GM12875 (cell line): Measurements from ENCODE around the gene ITGA6.
"Not testable (repeated sequence)": the region's sequence is repeated elsewhere in the genome, so short reads cannot be mapped to it uniquely, and the experiment has no call there.

Experiments used
- H3K4me3 ChIP-seq: one replicate; pipeline ENCODE4 v1.5.1; 2011; ENCODE audit warnings: low read depth, low read length, control low read depth
- CTCF ChIP-seq: IDR thresholded peaks from 2 replicates; pipeline ENCODE4 v1.5.1; 2011; ENCODE audit warnings: low read depth, mild to moderate bottlenecking, control low read depth, inconsistent platforms, low read length, moderate library complexity, borderline replicate concordance; ENCODE audit not compliant: insufficient read depth

Gene ITGA6

GRCh38 chr2:172525601-172526000, 98.2 kb downstream of the ITGA6 start:
- H3K4me3 ChIP-seq, result no peak overlapping the region
- no peak for TF ChIP-seq CTCF

- H3K4me3 ChIP-seq, result no peak overlapping the region
- TF ChIP-seq CTCF, result no peak
Measured at GRCh38 chr2:172531309-172531708, 103.9 kb downstream of the ITGA6 start.

GRCh38 chr2:172532461-172532860, 105.1 kb downstream of the ITGA6 start:
- H3K4me3 ChIP-seq, result not testable (repeated sequence)

GRCh38 chr2:172533687-172534086, 106.3 kb downstream of the ITGA6 start:
- no peak for TF ChIP-seq CTCF
- H3K4me3 ChIP-seq, result no peak overlapping the region

GRCh38 chr2:172535119-172535518, 107.7 kb downstream of the ITGA6 start:
- no peak for TF ChIP-seq CTCF
- H3K4me3 ChIP-seq, result no peak overlapping the region

GRCh38 chr2:172537851-172538250, 110.5 kb downstream of the ITGA6 start:
- not testable (repeated sequence) for H3K4me3 ChIP-seq

GRCh38 chr2:172539767-172540166, 112.4 kb downstream of the ITGA6 start:
- no peak for TF ChIP-seq CTCF
- H3K4me3 ChIP-seq, result no peak overlapping the region

GRCh38 chr2:172540421-172540820, 113.0 kb downstream of the ITGA6 start:
- no peak overlapping the region for H3K4me3 ChIP-seq
- no peak for TF ChIP-seq CTCF
